ENCODE results near the gene IGF2BP2. TPM values are rescaled to one million over a fixed set of nuclear protein-coding genes. Genes with fewer than 3 reads are reported as not detected.

IGF2BP2 gene
- total RNA-seq, 1 experiment from 2014 or later = 97.8 TPM

GRCh38 chr3:185625784-185626183, 199.1 kb downstream of the IGF2BP2 start:
- no peaks in the 10 kb centered on the region for H3K4me1 ChIP-seq (ENCODE audit: control insufficient read depth, insufficient read depth, low read length)

DNA sequence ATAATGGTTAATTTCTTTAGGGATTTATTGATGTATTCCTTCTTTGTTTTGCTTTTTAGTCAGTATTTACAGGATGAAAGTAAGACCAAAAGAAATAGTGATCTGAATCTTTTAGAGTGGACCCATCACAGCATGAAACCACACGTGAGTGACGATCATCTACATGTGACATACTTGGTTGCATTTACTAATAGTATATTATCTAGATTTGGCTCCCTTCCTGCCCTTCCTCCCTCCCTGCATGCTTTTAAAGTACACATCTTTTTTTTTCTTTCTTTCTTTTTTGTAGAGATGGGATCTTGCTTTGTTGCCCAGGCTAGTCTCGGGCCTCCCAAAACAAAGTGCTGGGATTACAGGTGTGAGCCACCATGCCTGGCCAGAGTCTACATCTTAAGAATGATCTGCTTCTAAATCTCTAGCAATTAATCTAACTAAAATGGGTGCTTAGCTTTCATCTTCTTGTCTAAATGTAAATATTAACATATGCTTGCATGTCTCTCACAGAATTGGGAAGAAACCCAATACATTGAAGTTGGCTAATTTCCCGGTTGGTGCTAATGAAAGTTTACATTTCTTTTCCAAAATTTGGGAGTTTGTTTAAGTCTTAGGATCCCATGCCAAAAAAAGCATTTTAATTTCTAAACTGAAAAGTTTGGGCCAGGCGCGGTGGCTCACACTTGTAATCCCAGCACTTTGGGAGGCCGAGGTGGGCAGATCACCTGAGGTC, 200.7 kb downstream of the IGF2BP2 start:
- Histone ChIP-seq H3K27ac (ENCODE audit: low read length) (no peak overlapping the region), H3K27me3 (ENCODE audit: control insufficient read depth, insufficient read depth, low read length) (no peaks in the 10 kb centered on the region), H3K9me3 (ENCODE audit: control insufficient read depth, insufficient read depth, low read depth, low read length) (no peaks in the 10 kb centered on the region), H3K4me1 (ENCODE audit: control insufficient read depth, insufficient read depth, low read length) (no peaks in the 10 kb centered on the region), H3K4me3 (ENCODE audit: low read depth in 2 of 2, low read length in 2 of 2) (no peak overlapping the region), H3K36me3 (ENCODE audit: control insufficient read depth, insufficient read depth, low read length) (no peaks in the 10 kb centered on the region; the same call in 1 of the 2 replicates)
- in situ Hi-C loops (cut with HindIII; ENCODE audit: low pct_unique_long_range_greater_than_20kb, low sequenced_read_pairs) = no loop called here
- ATAC-seq (no peak), DNase-seq (ENCODE audit: low read depth, low spot score) (no peak)
- intact Hi-C loops (cut with micrococcal nuclease; ENCODE audit: unreplicated experiment) = no loop called here
- POLR2A ChIA-PET = no interaction called here
- no peak for TF ChIP-seq TCF7L2 (IDR thresholded peaks at IDR 0.05; ENCODE audit: low read depth, low read length)
- no peak for TF ChIP-seq POLR2AphosphoS5 (IDR thresholded peaks at IDR 0.05; ENCODE audit: low read depth, low read length)
- TF ChIP-seq, protein P1, sequence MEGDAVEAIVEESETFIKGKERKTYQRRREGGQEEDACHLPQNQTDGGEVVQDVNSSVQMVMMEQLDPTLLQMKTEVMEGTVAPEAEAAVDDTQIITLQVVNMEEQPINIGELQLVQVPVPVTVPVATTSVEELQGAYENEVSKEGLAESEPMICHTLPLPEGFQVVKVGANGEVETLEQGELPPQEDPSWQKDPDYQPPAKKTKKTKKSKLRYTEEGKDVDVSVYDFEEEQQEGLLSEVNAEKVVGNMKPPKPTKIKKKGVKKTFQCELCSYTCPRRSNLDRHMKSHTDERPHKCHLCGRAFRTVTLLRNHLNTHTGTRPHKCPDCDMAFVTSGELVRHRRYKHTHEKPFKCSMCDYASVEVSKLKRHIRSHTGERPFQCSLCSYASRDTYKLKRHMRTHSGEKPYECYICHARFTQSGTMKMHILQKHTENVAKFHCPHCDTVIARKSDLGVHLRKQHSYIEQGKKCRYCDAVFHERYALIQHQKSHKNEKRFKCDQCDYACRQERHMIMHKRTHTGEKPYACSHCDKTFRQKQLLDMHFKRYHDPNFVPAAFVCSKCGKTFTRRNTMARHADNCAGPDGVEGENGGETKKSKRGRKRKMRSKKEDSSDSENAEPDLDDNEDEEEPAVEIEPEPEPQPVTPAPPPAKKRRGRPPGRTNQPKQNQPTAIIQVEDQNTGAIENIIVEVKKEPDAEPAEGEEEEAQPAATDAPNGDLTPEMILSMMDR (IDR thresholded peaks at IDR 0.05) = no peak
- TF ChIP-seq SIN3A (IDR thresholded peaks at IDR 0.05; ENCODE audit: borderline replicate concordance, insufficient read depth, low read depth, low read length) = no peak
- TF ChIP-seq, protein P2, sequence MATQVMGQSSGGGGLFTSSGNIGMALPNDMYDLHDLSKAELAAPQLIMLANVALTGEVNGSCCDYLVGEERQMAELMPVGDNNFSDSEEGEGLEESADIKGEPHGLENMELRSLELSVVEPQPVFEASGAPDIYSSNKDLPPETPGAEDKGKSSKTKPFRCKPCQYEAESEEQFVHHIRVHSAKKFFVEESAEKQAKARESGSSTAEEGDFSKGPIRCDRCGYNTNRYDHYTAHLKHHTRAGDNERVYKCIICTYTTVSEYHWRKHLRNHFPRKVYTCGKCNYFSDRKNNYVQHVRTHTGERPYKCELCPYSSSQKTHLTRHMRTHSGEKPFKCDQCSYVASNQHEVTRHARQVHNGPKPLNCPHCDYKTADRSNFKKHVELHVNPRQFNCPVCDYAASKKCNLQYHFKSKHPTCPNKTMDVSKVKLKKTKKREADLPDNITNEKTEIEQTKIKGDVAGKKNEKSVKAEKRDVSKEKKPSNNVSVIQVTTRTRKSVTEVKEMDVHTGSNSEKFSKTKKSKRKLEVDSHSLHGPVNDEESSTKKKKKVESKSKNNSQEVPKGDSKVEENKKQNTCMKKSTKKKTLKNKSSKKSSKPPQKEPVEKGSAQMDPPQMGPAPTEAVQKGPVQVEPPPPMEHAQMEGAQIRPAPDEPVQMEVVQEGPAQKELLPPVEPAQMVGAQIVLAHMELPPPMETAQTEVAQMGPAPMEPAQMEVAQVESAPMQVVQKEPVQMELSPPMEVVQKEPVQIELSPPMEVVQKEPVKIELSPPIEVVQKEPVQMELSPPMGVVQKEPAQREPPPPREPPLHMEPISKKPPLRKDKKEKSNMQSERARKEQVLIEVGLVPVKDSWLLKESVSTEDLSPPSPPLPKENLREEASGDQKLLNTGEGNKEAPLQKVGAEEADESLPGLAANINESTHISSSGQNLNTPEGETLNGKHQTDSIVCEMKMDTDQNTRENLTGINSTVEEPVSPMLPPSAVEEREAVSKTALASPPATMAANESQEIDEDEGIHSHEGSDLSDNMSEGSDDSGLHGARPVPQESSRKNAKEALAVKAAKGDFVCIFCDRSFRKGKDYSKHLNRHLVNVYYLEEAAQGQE (IDR thresholded peaks at IDR 0.05; ENCODE audit: insufficient read depth in 1 of 2, low read depth in 2 of 2, low read length in 1 of 2) = no peak
- CTCF ChIA-PET = no interaction called here
- no TSS peak for BruUV-seq (replicated peaks)

More at GRCh38 chr3:185625784-185626183, 199.1 kb downstream of the IGF2BP2 start:
- Histone ChIP-seq H3K27ac (ENCODE audit: low read length) (no peak overlapping the region), H3K4me3 (ENCODE audit: low read depth in 2 of 2, low read length in 2 of 2) (no peak overlapping the region), H3K27me3 (ENCODE audit: control insufficient read depth, insufficient read depth, low read length) (no peaks in the 10 kb centered on the region), H3K9me3 (ENCODE audit: control insufficient read depth, insufficient read depth, low read depth, low read length) (no peaks in the 10 kb centered on the region), H3K36me3 (ENCODE audit: control insufficient read depth, insufficient read depth, low read length) (no peaks in the 10 kb centered on the region; the same call in 1 of the 2 replicates)
- POLR2A ChIA-PET = no interaction called here
- in situ Hi-C loops (cut with HindIII; ENCODE audit: low pct_unique_long_range_greater_than_20kb, low sequenced_read_pairs) = no loop called here
- DNase-seq (ENCODE audit: low read depth, low spot score) = no peak
- ATAC-seq = no peak
- TF ChIP-seq, protein P1 (IDR thresholded peaks at IDR 0.05) = no peak
- TF ChIP-seq TCF7L2 (IDR thresholded peaks at IDR 0.05; ENCODE audit: low read depth, low read length) = no peak
- TF ChIP-seq SIN3A (IDR thresholded peaks at IDR 0.05; ENCODE audit: borderline replicate concordance, insufficient read depth, low read depth, low read length) = no peak
- TF ChIP-seq, protein P2 (IDR thresholded peaks at IDR 0.05; ENCODE audit: insufficient read depth in 1 of 2, low read depth in 2 of 2, low read length in 1 of 2) = no peak
- no peak for TF ChIP-seq POLR2AphosphoS5 (IDR thresholded peaks at IDR 0.05; ENCODE audit: low read depth, low read length)
- BruUV-seq (replicated peaks) = no TSS peak
- intact Hi-C loops (cut with micrococcal nuclease; ENCODE audit: unreplicated experiment) = no loop called here
- CTCF ChIA-PET = no interaction called here
